HG03565 (cell line): Measurements from ENCODE around the gene ISM1.

Experiments used
- ATAC-seq: cut with Tn5 transposase; IDR thresholded peaks from one replicate; pipeline ENCODE4 v1.9.1; 2021; ENCODE audit warnings: mild to moderate bottlenecking, moderate library complexity; ENCODE audit not compliant: unreplicated experiment

The ISM1 gene

DNA sequence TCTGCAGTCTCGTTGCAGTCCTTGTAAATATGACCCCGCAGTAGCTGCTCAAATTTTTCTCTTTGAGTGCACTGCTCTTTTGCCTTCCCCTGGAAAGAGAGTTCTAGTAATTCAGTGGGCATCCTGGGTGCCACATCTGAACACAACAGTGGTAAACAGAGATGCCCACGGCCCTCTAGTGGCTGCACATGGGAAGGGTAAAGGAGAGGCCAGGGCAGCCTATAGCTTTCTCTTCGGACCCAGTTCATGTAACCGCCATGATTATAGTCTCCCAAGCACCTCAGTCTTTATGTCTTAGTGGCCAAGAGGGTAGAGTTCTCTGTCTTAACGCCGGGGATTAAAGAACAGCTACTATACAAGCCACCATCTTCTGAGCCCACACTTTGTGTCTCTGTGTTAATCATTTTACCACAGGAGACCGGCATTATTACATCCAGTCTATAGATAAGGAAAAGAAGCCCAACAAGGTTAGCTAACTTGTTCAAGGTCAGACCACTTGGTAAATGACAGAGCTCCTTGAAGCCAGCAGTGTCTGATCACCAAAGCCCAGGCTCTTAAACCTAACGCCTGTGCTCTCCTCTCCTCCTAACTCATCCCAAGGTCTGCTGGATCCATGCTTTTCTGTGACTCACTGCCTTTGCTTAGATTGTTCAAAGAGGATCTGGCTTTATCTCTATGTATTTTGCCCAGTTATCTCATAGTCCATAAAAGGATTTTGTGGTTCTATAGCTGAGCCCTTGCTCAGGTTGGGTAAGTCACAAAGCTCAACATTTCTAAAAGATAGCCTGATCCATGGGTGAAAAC is 81.8 kb downstream of the ISM1 start:
- peak; percentile 73 for ATAC-seq

DNA sequence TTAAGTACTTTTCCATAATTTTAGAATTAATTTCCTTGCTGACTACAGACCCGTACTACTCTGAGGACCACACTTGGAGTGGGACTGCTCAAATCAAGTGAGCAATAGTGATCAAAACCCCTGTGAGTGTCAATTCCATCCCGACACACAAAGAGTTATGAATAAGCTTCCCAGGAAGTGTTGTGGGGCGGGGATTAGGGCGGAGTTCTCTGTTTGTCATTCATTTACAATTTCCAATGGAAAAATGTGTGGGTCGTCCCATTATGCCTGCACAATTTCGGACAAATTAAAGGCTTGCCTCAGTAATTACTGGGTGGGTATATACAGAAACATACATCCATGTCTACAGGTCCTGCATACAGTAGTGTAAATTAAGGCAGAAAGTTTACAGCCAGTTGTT is 84.2 kb downstream of the ISM1 start:
- ATAC-seq, result no peak

DNA sequence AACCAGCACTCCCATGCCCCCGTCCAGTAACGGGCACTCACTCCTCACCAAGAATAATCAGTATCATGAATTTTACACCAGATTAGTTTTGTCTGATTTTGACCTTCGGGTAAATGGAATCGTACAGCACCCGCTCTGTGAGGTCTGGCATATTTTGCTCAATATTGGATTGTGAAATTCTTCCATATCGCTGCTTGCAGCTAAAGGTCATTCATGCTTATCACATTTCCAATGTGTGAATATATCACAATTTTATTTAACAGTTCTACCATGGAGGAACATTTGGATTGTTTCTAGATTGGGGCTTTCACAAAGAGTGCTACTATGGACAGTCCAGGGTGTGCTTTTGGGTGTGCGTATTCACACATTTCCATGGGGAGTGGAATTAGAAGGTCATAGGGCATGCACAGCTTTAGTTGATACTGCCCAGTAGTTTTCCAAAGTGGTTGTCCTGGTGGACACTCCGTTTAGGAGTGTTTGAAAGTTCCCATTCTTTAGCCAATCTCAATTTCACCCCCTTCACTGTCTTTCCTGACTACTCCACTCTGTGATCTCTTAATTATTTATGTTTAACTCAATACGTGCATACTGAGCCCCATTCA is 86.6 kb downstream of the ISM1 start:
- ATAC-seq, result no peak

DNA sequence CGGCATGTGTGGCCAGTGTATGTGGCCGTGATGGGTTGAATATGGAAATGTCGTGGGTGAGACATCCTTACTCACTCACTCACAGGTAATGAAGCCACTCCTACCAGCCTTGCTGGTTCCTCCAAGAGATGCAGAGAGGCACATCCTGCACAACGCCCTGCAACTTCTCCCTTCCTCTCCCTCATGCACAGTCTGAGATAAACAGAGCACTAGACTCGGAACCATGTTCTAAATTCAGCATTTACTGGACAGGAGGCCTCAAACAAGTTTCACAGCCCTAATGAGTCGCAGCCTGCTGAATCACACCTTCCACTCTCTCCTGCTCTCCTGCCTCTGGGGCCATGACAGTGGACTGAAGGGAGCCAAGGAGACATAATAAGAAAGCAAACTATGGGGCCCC is 91.2 kb downstream of the ISM1 start:
- no peak for ATAC-seq

DNA sequence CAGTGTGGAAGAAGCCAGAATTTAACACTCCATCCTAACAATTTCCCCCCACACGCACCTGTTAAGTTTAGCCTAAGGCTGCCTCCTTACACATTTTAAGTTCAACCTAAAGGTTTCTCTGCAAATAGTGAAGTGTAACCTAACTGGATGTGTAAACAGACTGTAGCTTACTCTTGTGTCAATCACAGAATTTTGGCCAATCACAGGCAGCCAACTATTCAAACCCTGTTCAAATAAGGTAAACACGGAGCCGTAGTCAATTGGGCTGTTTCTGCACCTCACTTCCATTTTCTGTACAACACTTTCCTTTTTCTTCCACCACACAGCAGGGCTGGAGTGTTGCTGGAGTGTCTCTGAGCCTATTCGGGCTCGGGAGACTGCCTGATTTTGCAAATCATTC is 92.1 kb downstream of the ISM1 start:
- no peak for ATAC-seq

DNA sequence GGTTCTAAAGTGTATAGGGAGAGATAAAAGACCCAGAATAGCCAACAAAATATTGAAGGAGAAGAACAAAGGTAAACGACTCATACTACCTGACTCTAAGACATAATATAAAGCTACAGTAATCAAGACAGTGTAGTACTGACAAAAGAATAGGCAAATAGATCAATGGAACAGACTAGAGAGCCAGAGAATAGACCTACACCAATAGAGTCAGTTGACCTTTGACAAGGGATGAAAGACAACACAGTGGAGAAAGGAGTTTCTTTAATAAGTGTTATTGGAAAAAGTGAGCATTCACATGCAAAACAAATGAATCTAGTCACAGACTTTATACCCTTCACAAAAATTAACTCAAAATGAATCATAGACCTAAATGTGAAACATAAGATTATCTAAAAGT is 96.4 kb downstream of the ISM1 start:
- no peak for ATAC-seq

DNA sequence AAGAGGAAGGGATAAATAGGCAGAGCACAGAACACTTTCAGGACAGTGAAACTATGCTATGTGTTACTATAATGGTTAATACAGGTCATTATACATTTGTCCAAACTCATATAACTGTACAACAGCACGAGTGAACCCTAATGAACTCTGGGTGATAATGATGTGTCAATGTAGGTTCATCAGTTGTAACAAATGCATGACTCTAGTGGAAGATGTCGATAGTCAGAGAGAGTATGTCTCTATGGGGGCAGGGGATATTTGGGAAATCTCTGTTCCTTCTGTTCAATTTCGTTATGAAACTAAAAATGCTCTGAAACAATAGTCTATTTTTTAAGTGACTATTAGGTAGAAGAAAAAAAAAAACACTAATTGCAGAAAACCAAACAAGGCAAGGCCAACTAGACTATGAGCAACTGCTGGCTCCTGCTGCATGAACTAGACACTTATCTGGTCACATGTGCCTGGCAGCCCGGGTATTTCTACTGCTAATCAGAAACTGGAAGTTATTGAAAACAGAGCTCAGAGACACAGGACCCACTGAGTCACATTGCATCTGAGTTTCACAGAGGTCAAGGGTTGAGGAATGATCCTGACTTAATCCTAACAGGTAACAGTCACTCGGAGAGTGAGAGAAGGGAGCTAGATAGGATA is 97.9 kb downstream of the ISM1 start:
- no peak for ATAC-seq

DNA sequence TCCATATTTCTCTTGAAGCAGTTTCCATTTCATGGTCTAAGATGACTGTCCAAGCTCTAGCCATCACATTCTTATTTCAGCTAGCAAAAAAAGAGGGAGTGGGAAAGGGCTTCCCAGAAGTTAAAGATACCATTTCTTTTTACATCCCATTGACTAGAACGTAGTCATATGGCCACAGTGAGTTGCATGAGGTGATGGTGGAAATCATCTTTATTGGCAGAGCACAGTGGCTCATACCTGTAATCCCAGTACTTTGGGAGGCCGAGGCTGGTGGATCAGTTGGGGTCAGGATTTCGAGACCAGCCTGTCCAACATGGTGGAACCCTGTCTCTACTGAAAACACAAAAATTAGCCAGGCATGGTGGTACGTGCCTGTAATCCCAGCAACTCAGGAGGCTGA is 99.6 kb downstream of the ISM1 start:
- no peak for ATAC-seq

DNA sequence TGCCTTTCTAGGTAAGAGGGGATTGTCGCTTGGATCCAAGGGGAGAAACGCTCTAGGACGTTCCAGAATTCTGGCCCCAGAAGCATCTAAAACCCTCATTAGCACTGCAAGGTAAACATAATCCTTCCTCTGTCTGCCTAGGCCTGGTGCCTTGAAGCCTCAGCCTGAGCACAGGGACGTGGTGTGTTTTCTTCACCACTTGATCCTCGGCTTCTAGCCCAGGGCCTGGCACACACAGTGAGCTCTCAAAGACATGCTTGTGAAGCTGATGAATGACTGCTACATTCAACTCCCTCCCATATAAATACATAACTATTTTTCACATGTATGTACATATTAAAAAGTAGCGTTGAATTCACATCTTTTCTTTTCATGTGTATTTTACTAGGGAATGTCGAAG is 100.3 kb downstream of the ISM1 start:
- ATAC-seq, result no peak

DNA sequence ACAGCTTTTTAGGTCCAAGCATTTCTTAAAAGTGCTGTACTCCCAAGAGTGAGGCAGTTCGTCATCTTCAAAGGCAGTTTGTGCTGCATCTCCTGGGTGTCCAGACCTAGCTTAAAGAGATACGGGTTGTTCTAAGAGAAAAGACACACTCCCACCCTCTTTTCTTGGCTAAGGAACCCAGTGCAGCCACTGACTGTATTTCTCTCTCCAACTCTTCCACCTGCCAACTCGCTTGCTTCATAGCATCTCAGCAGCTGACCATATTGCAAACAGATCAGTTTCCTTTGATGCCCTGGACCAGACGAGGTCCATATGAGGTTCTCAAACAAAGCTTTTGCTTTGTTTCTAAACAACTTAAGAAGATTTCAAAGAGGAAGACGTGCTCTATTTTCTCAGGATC is 101.1 kb downstream of the ISM1 start:
- no peak for ATAC-seq

DNA sequence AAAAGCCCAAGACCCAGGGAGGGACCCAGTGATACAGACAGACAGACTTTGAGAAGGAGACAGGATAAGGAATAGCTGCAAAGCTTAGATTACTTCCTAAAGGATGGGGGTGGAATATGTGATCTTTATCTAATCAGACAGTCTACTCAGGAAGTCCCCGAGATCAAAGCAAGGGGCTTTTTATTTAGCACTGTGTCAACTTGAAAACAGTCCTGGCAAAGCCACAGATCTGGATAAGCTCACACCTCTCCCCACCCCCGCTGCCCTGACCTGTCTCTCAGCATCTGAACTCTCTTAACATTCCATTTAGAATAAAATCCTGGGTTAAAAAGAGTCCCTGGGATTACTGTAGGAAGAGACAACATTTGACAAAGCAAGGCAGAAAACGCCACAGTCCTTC is 101.5 kb downstream of the ISM1 start:
- ATAC-seq, result no peak

DNA sequence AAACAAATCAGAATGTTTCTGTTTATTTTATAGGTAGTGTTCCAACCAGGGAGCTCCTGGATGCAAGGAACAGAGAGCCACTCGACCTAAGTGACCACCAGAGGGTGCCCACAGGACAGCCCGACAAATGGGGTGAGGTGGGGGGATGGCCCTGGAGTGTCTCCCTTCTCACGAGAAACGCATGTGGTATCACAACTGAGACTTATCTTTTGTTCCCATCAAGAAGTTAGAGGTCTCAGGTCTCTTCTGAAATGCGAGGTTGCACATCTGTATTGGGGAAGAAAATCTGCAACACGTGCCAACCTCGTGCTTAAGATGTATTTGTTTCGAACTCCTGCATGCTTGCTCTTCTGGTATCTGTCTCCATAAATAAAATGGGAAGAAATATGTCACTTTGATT is 104.0 kb downstream of the ISM1 start:
- no peak for ATAC-seq

DNA sequence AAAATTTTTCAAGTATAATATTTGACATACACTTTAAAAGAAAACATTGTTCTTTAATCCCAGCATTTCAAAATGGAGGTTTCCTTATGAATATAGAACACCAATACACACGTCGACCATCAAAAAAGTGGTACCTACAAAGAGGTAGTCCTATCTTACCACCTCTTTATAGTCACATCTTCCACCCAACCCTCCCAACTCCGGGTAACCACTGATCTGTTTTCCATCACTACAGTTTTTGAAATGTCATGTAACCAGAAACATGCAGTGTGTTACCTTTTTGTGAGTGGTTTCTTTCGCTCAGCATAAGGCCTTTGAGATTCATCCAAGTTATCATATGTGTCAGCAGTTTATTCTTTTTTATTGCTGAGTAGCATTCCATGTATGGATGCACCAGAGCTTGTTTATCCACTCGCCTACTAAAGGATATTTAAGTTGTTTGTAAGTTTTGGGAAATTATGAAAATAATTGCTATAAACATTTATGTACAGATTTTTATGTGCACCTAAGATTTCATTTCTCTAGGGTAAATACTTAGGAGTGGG is 104.8 kb downstream of the ISM1 start:
- ATAC-seq, result no peak

DNA sequence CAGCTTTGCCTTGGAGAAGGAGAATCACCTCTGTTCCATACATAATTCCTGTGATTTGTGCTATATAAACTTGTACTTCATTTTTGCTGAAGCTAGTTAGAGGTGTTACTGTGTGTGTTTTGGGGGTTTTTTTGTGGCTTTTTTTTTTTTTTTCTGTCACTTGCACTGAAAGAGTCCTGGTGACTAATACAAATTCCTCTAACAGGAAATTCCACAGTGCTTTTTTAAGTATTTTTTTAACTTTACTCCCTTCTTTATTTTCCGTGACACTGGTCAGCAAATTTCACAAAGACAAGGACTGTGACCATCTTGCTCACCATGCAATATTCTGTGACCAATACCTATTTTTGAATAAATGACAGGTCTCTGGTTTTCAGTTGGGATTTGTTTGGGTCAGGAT is 110.5 kb downstream of the ISM1 start:
- no peak for ATAC-seq

DNA sequence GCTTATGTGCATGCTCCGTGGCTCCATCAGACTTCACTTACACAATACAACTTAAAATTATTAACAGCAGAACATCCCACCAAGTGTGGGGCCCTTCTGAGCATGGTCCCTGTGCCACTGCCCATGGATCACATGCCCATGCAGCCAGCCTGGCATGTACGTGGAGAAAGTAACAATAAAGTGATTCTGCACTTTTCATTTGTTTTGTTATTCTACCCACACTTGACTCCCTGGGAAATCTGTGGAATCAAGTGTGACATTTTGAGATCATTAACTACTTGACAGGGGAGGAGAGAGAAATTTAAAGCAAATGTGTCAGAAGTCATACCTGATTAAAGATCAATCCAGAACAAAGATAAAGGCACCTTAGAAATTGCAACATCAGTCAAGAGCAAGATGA is 112.0 kb downstream of the ISM1 start:
- no peak for ATAC-seq

DNA sequence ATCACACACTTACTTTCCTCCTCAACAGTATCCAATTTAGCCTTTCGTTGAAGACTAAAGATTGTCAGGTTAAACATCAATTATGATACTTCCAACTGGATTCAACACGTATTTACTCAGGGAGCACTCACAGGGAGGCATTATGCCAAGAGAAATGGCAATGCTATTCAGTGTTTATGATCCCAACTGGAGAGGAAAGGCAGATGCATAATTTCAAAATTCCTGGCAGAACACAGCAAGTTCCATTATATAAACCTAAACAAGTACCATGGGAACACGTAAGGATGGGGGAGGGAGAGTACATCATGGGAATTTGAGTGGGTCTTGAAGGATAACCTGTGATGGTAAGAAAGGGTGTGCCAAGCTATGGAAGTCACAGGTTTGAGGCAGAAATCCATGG is 112.7 kb downstream of the ISM1 start:
- no peak for ATAC-seq

DNA sequence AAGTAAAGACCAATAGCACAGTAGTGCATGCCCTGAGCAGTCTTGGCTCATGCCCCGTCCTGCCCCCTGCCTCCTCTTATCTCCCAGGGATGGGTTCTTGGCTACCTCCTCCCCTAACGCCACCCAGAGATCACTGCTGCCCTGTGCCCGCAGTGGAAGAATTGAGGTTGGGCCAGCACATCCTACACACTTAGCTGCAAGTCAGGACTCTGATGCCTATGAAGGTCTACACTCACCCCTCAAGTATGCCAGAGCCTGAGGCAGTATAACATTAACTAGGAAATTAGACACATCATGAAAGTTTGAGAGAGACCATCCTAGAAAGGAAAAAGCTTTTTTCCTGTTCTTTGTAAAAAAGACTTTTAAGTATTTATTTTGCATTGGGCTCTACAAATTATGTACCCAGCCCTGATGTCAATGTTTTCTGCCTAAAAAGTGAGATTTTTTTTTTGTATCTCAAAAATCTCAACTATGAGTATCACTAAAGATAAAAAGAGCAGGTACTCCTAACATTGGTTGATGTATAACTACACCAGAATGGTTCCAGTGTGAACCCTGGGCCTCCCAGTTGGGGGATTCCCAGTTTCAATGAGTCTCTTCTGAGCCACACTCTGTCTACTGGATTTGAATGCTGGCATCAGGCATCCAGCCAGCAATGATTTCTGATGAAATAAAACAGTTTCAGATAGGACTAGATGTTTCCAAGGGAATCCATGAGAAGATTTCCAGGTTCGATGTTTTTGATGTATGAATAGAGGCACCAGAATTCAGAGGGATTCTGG is 115.4 kb downstream of the ISM1 start:
- peak; percentile 47 for ATAC-seq

DNA sequence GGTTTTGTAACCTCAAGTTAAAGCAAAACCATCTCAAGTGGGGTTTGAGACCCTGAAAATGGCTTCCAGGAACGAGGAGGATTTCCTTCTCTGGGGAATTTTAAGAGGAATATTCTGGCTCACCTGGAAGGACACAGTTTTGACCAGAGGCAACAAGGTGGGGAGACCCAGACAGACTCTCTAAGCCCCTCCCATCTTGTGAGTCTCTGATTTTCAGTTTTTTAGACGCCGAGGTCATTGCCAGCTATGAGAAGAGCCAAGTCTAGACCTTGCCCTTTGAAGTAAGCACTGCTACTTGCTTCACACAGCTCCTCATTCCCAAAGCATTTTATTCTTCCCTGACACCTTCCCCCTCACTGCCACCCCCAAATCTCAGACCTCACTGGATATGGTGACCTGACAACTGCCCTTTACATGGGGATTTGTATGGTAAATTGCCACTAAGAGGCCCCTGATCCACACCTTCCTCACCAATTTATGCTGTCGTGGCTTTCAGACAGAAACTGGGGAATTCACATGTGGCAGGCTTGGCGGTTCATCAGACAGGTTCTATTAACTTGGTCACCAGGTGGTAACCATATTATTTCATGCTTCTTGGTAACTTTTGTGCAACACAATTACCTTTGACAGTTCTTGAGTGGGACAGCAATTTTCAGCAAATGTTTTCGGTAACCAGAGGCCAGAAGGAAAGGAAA is 116.2 kb downstream of the ISM1 start:
- no peak for ATAC-seq

DNA sequence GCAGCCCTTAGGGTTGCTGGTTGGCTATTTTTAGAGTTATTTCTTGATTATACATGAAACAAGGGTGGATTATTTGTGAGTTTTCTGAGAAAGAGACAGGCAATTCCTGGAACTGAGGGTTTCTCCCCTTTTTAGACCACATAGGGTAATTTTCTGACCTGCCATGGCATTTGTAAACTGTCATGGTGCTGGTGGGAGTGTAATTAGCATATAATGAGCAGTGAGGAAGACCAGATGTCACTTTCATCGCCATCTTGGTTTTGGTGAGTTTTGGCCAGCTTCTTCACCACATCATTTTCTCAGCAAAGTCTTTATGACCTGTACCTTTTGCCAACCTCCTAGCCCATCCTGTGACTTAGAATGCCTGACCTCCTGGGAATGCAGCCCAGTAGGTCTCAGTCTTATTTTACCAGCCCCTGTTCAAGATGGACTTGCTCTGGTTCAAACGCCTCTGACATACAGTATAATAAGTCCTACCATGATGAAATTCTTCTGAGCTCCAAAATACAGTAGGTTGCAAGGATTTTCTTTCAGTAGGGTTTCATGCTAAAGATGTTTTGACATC is 117.1 kb downstream of the ISM1 start:
- ATAC-seq, result no peak

DNA sequence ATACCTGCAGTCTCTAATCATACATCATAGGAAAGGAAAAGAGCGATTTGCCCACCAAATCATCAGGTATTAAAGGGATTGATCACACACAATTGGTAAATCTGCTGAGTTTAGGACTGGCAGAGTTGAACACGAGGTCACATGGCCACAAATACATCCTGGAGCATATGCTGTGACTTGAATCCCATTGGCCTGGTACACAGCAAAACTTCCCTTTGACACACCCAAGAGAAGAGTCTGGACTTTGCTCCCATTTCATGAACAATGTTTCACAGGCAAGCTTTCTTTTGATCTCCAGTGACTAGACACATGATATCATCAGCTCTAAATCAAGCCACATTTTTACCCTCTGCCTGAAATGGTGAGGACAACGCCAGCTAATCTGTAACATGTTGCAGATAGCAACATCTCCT is 117.9 kb downstream of the ISM1 start:
- no peak for ATAC-seq
